SK-N-DZ (cell line): ENCODE measurements around the gene RBPMS2.
A peak's percentile ranks its signal among the peaks of the same experiment; 100 is the strongest.
"Not testable (repeated sequence)": the region's sequence is repeated elsewhere in the genome, so short reads cannot be mapped to it uniquely, and the experiment has no call there.

Experiments used
- DNase-seq: peaks from one replicate; pipeline ENCODE4 v3.0.0-alpha.2; 2015; ENCODE audit warnings: low spot score

Gene RBPMS2

DNA sequence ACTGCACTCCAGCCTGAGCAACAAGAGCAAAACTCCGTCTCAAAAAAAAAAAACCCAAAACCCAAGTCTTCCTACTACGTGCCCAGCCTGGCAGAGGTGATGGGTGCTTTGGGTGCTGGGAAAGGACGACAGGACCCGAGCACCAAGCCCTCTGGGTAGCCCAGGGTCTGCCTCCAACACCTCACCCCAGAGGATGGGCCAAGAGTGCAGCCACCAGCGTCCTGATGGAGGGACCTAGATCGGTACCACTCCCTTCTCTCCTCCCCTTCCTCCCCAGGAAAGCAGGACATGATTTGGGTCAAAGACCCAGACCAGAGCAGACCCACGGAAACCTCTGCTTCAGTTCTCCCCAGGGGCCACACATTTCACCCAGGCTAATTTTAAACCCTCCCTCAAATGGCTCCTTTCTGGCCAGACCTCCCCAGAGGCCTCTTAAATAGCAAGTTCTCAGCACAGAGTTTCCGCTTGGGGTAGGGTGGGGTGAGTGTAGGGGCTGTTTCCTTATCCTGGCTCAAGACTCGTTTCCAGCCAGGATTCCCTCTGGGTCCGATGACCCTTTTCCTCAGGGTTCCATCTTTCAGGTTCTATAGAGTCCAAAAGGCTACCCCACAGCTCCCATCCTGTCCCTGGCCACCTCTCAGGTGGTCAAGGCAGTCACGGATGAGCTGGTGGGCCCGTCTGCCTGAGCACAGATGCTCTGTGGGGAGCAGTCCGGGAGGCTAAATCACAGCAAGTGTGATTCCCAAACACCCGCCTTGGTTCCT is 20.5 kb downstream of the RBPMS2 start:
- DNase-seq = no peak

DNA sequence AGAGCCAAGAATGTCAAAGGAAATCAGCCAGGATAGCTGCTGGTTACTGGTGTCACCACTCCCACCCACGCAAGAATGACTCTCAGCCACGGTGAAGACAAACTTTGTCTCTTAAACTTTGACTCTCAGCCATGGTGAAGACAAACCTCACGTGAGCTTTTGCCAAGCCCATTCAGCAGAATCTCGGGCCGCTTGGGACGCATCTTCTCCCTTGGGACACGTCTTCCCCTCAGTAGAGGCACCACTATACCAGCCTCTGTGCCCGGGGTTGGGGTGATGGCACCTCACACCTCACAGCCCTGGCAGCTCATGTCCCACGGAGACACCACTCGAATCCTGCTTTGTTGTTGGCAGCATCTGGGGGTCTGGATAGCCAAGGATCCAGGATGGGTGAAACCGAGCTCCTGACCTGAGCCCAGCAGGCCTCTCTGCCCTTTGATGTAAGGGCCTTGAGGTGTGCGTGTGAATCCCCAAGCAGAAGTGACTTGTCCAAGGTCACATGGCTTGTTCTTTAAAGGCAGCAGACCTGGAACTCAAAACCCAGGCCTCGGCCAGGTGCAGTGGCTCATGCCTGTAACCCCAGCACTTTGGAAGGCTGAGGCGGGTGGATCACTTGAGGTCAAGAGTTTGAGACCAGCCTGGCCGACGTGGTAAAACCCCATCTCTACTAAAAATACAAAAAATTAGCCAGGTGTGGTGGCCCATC is 21.8 kb downstream of the RBPMS2 start:
- no peak for DNase-seq

DNA sequence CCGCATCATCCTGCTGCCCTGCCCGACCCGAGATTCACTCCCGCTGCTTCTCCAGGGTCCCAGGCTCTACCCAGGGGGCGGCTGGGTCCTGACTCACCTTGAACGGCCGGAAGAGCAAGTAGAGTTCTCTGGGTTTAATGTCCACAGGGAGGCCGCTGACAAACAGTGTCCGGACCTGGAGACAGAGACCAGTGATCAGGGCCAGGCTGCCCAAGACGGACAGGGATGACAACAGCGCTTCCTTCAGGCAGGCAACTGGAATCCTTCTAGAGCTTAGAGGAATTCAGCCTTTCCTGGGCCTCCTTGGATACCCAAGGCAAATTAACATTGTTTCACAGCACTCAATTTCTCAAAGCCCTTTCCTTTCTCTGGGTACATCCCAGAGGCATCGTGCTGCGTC is 23.9 kb downstream of the RBPMS2 start:
- no peak for DNase-seq

DNA sequence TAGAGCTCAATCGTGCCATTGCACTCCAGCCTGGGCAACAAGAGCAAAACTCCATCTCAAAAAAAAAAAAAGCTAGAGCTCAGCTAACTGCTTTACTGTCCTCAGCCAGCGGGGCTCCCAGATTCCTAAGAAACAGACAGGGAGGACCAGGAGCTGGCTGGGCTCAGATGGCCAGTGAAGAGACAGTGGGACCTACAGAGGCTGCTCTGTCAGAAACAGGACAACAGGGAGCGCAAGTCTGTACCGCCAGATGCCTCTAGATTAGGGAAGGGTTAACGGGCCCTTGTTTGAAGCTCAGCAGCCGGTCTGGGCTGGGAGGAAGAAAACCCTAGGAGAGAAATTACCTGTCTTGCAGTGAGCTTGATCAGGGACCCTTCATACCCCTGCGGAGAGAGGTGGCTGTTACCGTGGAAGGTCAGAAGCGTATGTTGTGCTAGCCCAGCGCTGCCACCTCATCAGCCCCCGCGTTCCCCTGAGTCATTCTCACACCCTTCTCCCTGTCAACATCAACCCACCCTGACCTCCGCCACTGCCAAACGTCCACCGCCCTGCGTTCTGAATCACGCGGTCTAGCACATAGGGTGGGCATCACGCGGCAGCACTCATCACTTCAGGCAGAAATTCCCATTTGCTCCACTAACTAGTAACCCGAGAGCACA is 25.3 kb downstream of the RBPMS2 start:
- DNase-seq = peak; percentile 71

DNA sequence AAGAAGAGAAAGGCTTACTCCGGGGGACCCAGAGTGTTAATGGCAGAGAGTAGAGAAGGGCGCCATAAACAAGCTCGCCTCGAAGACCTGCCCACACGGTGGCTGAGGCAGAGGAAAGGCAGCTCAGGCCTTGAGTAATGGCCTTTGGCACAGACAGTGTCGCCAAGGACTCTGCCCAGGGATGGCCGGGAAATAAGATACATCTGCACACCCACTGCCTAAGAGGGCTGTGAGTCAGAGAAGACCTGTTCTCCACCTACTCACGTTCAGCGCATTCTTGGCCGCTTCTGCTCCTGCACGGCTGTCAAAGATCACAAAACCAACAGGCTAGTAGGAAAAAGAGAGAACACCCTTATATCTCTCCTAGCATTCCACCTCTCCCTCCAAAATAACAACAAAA is 26.2 kb downstream of the RBPMS2 start:
- DNase-seq = no peak

GRCh38 chr15:64748251-64748650 is 27.1 kb downstream of the RBPMS2 start:
- DNase-seq = no peak

DNA sequence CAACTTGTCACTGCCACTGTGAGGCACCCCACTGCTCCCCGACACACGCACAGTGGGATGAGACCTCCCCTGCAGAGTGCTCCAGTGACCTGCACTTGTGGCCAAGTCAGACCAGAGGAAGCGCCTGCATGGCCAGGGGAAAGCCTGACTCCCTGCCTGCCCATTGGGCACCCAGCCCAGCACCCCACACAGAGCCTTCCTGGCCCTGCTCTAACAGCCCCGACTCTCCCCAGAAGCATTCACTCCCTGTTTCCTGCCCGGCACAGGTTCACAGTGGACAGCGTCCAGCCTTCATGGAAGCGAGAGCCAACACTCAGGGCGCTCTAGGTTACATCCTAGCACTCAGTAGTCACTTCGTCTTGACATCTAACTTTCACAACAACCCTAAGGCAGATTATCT is 27.8 kb downstream of the RBPMS2 start:
- DNase-seq = no peak

DNA sequence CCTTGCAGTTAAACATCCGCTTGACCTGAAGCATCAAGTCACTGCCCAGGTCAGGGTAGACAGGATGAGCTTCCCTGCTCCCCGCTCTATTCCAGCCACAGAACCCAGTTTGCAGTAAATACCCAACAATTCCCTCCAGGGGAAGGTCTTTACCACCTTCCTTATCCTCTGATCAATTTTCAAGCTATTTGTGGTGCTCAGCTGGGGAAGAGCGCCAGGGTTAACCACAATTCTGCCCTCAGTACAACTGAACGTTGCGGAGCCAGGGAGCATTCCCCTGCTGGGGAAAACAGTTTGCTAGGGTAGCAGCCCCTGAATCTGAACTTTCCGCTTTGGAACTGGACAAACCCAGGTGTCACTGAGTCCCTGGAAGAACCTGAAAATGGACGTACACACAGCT is 28.5 kb downstream of the RBPMS2 start:
- no peak for DNase-seq

- DNase-seq = no peak
These were observed 29.0 kb downstream of the RBPMS2 start for GRCh38 chr15:64746356-64746755.

- no peak for DNase-seq
These were observed 31.7 kb downstream of the RBPMS2 start for GRCh38 chr15:64743691-64744090.

GRCh38 chr15:64742921-64743320 is 32.5 kb downstream of the RBPMS2 start:
- DNase-seq = no peak

- DNase-seq = no peak
These were observed 33.0 kb downstream of the RBPMS2 start for GRCh38 chr15:64742385-64742784.

DNA sequence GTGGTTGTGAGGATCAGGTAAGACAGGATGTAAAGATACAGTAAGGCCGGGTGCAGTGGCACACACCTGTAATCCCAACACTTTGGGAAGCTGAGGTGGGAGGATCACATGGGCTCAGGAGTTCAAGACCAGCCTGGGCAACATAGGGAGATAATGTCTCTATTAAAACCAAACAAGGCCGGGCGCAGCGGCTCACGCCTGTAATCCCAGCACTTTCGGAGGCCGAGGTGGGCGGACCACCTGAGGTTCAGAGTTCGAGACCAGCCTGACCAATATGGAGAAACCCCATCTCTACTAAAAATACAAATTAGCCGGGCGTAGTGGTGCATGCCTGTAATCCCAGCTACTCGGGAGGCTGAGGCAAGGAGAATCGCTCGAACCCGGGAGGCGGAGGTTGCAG is 33.7 kb downstream of the RBPMS2 start:
- DNase-seq = not testable (repeated sequence)

GRCh38 chr15:64740311-64741170 is 34.8 kb downstream of the RBPMS2 start:
- no peak for DNase-seq

DNA sequence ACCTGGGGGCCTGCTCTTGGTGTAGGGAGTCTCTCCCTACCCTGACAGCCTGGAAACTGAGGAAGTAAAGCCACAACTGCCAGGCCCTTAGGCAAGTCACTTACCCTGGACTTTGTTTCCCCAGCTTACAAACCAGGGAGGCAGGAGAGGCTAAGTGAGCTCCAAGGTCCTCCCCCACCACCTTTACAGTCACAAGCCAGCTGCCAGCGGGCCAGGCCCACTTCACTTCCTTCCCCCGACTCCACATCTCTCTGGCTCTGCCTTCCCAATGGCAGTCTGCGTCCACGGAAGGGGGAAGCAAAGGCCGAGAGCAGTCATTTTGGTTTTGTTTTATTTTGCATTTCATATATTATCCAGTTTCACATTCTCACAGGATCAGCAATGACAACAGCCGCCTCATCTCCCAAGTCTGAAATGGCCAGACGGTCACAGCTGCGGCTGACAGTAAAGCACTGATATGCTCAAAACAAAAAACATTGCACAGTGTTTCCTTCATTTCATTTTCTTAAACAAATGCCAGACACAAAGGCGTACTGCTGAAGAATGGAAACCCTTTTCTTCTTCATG is 35.7 kb downstream of the RBPMS2 start:
- no peak for DNase-seq

GRCh38 chr15:64739156-64739555 is 36.2 kb downstream of the RBPMS2 start:
- no peak for DNase-seq

DNA sequence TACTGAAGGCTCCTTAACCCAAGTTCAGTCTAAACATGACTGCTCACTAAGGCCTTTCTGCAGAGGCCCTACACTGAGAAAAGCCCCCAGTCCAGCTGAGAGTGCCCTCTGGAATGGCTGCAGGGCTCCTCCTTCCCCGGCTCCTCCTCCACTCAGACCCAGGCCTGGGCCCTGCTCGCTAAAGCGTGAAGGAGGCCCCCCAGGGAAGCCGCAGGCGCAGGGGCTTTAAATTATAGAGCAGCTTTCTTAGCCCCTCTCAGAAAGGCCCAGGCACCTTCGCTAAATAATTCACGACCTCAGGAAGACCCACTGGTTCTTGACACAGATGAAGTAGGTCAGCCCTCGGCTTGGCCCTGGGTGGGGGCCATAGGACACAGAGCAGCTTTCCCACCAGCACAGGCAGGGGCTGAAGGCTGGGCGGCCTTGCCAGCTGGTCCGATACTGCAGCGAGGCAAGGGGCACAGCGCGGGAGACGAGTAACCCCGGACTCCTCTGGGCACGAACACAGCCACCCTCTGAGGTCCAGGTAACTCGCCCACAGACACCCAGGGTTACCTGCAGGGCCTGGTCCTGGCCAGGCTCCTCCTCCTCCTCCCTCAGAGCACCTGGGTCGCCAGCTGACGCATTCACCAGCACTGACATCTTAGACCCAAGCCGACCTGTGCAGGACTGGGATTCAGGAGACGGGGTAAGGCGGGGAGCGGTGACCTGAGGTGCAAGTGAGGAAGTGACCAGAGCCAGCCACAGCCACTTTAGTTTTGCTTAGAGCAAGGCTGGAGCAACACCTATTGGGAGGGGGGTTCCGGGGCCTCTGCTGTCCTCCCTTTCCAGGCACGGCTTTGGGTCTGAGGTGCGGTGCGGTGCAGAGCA is 36.9 kb downstream of the RBPMS2 start:
- peak; percentile 35 for DNase-seq

DNA sequence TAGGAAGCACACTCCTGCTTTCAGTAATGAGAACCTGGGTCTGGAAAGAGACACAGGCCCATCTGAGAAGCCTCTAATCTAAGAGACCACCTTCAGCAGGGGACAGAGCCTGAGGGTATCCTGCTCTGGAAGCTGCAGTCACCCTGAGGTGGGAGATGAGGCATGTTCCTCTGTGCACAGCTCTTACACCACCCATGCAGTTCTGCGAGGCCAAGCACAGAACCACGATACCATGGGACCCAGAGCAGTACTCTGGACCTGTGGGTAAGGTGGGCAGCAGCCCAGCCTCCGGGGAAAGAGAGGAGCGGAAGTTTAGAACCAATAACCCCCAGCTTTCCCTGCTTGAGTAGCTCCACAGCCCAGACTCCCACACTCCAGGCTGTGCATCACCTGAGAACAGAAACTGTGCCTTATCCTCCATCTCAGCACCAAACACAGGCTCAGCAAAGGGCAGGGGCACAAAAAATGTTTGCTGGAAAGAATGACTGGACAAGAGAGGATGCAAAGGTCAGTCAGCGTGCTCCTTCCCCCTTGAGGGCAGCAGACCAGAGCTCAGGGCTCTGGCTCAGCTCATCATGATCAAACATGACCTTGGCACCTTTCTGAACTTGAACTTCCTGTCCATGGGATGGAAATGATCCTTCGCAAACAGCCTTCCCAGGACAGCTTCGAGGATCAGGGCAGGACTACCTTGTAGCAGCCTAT is 43.1 kb downstream of the RBPMS2 start:
- no peak for DNase-seq

- DNase-seq = no peak
These were observed 43.6 kb downstream of the RBPMS2 start for GRCh38 chr15:64731805-64732151.
